ENCODE measurements around the gene REL. TPM values are rescaled to one million over a fixed set of nuclear protein-coding genes. Genes with fewer than 3 reads are reported as not detected.

REL gene
- total RNA-seq, 1 experiment from 2014 or later: 57.0 TPM

DNA sequence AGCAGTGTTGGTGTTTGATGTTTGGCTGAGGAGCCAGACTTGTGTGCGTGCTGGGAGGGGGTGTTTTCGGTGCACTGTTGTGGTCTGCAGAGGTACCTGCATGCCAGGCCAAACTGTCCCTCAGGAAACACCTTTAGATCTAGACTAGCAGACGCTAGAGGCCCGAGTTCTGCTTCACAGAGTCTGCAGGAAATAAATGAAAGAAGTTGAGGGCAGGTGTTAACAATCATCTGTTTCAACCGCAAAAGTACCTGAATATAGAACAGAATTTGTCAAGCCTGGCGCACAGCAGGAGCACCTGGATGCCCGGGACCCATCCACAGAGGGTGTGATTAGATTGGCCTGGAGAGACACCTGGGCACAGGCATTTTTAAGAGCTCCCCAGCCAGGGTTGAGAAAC is 40.5 kb upstream of the REL start:
- no peaks in the 10 kb centered on the region for H3K9me2 ChIP-seq (replicated peaks; ENCODE audit: insufficient read depth, low read length)
- H3K27ac ChIP-seq (ENCODE audit: low read length): peak overlapping the region; percentile 63
- peaks cover 54% of the 10 kb centered on the region for H3K4me1 ChIP-seq (ENCODE audit: low read length)
- H3K79me2 ChIP-seq (ENCODE audit: low read length): no peaks in the 10 kb centered on the region
- peak overlapping the region; percentile 36 for H3K4me3 ChIP-seq (ENCODE audit: low read length)
- peak overlapping the region; percentile 16; the same call in 1 of the 2 replicates for H2AFZ ChIP-seq (ENCODE audit: low read length)
- peak overlapping the region; percentile 59 for H3K4me2 ChIP-seq (ENCODE audit: low read depth, low read length, poor library complexity, severe bottlenecking)
- no peaks in the 10 kb centered on the region for H3K9me3 ChIP-seq (ENCODE audit: low read length)
- H3K9ac ChIP-seq (ENCODE audit: low read length): peak overlapping the region; percentile 22; the same call in 1 of the 2 replicates
- no peaks in the 10 kb centered on the region for H4K20me1 ChIP-seq (ENCODE audit: insufficient read depth, low read depth, low read length)
- DNase-seq: peak; percentile 80
- no peaks in the 10 kb centered on the region for H3K36me3 ChIP-seq (ENCODE audit: insufficient read depth, low read length)
- H3K27me3 ChIP-seq (ENCODE audit: low read length): no peaks in the 10 kb centered on the region

- Histone ChIP-seq H3K79me2 (ENCODE audit: low read length) (no peaks in the 10 kb centered on the region), H3K27me3 (ENCODE audit: low read length) (no peaks in the 10 kb centered on the region), H3K9me3 (ENCODE audit: low read length) (no peaks in the 10 kb centered on the region), H4K20me1 (ENCODE audit: insufficient read depth, low read depth, low read length) (no peaks in the 10 kb centered on the region), H2AFZ (ENCODE audit: low read length) (peak overlapping the region; percentile 57), H3K27ac (ENCODE audit: low read length) (no peak overlapping the region), H3K36me3 (ENCODE audit: insufficient read depth, low read length) (no peaks in the 10 kb centered on the region), H3K9ac (ENCODE audit: low read length) (no peak overlapping the region), H3K4me2 (ENCODE audit: low read depth, low read length, poor library complexity, severe bottlenecking) (peak overlapping the region; percentile 22), H3K4me3 (ENCODE audit: low read length) (no peak overlapping the region), H3K9me2 (replicated peaks; ENCODE audit: insufficient read depth, low read length) (no peaks in the 10 kb centered on the region), H3K4me1 (ENCODE audit: low read length) (peaks cover 51% of the 10 kb centered on the region)
- DNase-seq: no peak
Measured at GRCh38 chr2:60843006-60843405, 38.4 kb upstream of the REL start.

GRCh38 chr2:60844105-60844504 is 37.3 kb upstream of the REL start:
- Histone ChIP-seq H3K9ac (ENCODE audit: low read length) (no peak overlapping the region), H3K36me3 (ENCODE audit: insufficient read depth, low read length) (no peaks in the 10 kb centered on the region), H4K20me1 (ENCODE audit: insufficient read depth, low read depth, low read length) (no peaks in the 10 kb centered on the region), H3K4me2 (ENCODE audit: low read depth, low read length, poor library complexity, severe bottlenecking) (no peak overlapping the region), H3K9me2 (replicated peaks; ENCODE audit: insufficient read depth, low read length) (no peaks in the 10 kb centered on the region), H3K27me3 (ENCODE audit: low read length) (no peaks in the 10 kb centered on the region), H3K9me3 (ENCODE audit: low read length) (no peaks in the 10 kb centered on the region), H3K79me2 (ENCODE audit: low read length) (no peaks in the 10 kb centered on the region), H3K27ac (ENCODE audit: low read length) (no peak overlapping the region), H2AFZ (ENCODE audit: low read length) (no peak overlapping the region; the same call in 1 of the 2 replicates), H3K4me3 (ENCODE audit: low read length) (no peak overlapping the region), H3K4me1 (ENCODE audit: low read length) (peaks cover 50% of the 10 kb centered on the region)
- DNase-seq: no peak

- Histone ChIP-seq H3K9me3 (ENCODE audit: low read length) (no peaks in the 10 kb centered on the region), H4K20me1 (ENCODE audit: insufficient read depth, low read depth, low read length) (no peaks in the 10 kb centered on the region), H2AFZ (ENCODE audit: low read length) (no peak overlapping the region), H3K27me3 (ENCODE audit: low read length) (no peaks in the 10 kb centered on the region), H3K9me2 (replicated peaks; ENCODE audit: insufficient read depth, low read length) (no peaks in the 10 kb centered on the region), H3K36me3 (ENCODE audit: insufficient read depth, low read length) (no peaks in the 10 kb centered on the region), H3K4me2 (ENCODE audit: low read depth, low read length, poor library complexity, severe bottlenecking) (no peak overlapping the region), H3K27ac (ENCODE audit: low read length) (no peak overlapping the region), H3K9ac (ENCODE audit: low read length) (no peak overlapping the region), H3K4me1 (ENCODE audit: low read length) (peaks cover 13% of the 10 kb centered on the region), H3K79me2 (ENCODE audit: low read length) (no peaks in the 10 kb centered on the region), H3K4me3 (ENCODE audit: low read length) (no peak overlapping the region)
- no peak for DNase-seq
Measured at GRCh38 chr2:60847854-60848253, 33.5 kb upstream of the REL start.

DNA sequence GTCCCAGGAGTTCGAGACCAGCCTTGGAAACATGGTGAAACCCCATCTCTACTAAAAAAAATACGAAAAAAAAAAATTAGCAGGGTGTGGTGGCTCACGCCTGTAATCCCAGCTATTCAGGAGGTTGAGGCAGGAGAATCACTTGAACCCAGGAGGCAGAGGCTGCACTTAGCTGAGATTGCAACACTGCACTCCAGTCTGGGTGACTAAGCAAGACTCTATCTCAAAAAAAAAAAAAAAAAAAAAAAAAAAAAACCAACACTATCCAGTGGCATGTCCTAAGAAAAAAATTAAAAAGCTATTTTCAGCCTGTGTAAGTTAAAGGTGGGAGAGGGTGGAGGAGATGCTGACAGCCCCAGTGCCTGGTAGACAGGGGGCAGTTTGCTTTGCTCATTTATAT is 32.2 kb upstream of the REL start:
- no peak overlapping the region for H3K4me3 ChIP-seq (ENCODE audit: low read length)
- H3K4me1 ChIP-seq (ENCODE audit: low read length): no peaks in the 10 kb centered on the region
- no peaks in the 10 kb centered on the region for H3K9me3 ChIP-seq (ENCODE audit: low read length)
- no peak for DNase-seq
- no peak overlapping the region for H3K4me2 ChIP-seq (ENCODE audit: low read depth, low read length, poor library complexity, severe bottlenecking)
- no peak overlapping the region for H3K9ac ChIP-seq (ENCODE audit: low read length)
- H3K79me2 ChIP-seq (ENCODE audit: low read length): no peaks in the 10 kb centered on the region
- no peaks in the 10 kb centered on the region for H3K9me2 ChIP-seq (replicated peaks; ENCODE audit: insufficient read depth, low read length)
- no peak overlapping the region for H2AFZ ChIP-seq (ENCODE audit: low read length)
- H4K20me1 ChIP-seq (ENCODE audit: insufficient read depth, low read depth, low read length): no peaks in the 10 kb centered on the region
- no peaks in the 10 kb centered on the region for H3K27me3 ChIP-seq (ENCODE audit: low read length)
- H3K27ac ChIP-seq (ENCODE audit: low read length): no peak overlapping the region
- no peaks in the 10 kb centered on the region for H3K36me3 ChIP-seq (ENCODE audit: insufficient read depth, low read length)

- Histone ChIP-seq H4K20me1 (ENCODE audit: insufficient read depth, low read depth, low read length) (no peaks in the 10 kb centered on the region), H3K27ac (ENCODE audit: low read length) (no peak overlapping the region), H3K27me3 (ENCODE audit: low read length) (no peaks in the 10 kb centered on the region), H3K9me3 (ENCODE audit: low read length) (no peaks in the 10 kb centered on the region), H3K9ac (ENCODE audit: low read length) (no peak overlapping the region), H3K36me3 (ENCODE audit: insufficient read depth, low read length) (no peaks in the 10 kb centered on the region), H3K4me1 (ENCODE audit: low read length) (no peaks in the 10 kb centered on the region), H3K4me2 (ENCODE audit: low read depth, low read length, poor library complexity, severe bottlenecking) (no peak overlapping the region), H3K79me2 (ENCODE audit: low read length) (no peaks in the 10 kb centered on the region), H3K4me3 (ENCODE audit: low read length) (no peak overlapping the region), H2AFZ (ENCODE audit: low read length) (no peak overlapping the region), H3K9me2 (replicated peaks; ENCODE audit: insufficient read depth, low read length) (no peaks in the 10 kb centered on the region)
- no peak for DNase-seq
Measured at GRCh38 chr2:60852282-60852860, 29.0 kb upstream of the REL start.

- no peaks in the 10 kb centered on the region for H3K36me3 ChIP-seq (ENCODE audit: insufficient read depth, low read length)
- no peaks in the 10 kb centered on the region for H3K9me3 ChIP-seq (ENCODE audit: low read length)
- no peaks in the 10 kb centered on the region for H3K27me3 ChIP-seq (ENCODE audit: low read length)
- DNase-seq: no peak
- no peaks in the 10 kb centered on the region for H3K9me2 ChIP-seq (replicated peaks; ENCODE audit: insufficient read depth, low read length)
- H3K9ac ChIP-seq (ENCODE audit: low read length): no peak overlapping the region
- H3K4me1 ChIP-seq (ENCODE audit: low read length): no peaks in the 10 kb centered on the region
- H3K79me2 ChIP-seq (ENCODE audit: low read length): no peaks in the 10 kb centered on the region
- H3K27ac ChIP-seq (ENCODE audit: low read length): no peak overlapping the region
- H2AFZ ChIP-seq (ENCODE audit: low read length): no peak overlapping the region
- H4K20me1 ChIP-seq (ENCODE audit: insufficient read depth, low read depth, low read length): no peaks in the 10 kb centered on the region
- no peak overlapping the region for H3K4me2 ChIP-seq (ENCODE audit: low read depth, low read length, poor library complexity, severe bottlenecking)
- no peak overlapping the region for H3K4me3 ChIP-seq (ENCODE audit: low read length)
Measured at GRCh38 chr2:60853531-60853930, 27.8 kb upstream of the REL start.

DNA sequence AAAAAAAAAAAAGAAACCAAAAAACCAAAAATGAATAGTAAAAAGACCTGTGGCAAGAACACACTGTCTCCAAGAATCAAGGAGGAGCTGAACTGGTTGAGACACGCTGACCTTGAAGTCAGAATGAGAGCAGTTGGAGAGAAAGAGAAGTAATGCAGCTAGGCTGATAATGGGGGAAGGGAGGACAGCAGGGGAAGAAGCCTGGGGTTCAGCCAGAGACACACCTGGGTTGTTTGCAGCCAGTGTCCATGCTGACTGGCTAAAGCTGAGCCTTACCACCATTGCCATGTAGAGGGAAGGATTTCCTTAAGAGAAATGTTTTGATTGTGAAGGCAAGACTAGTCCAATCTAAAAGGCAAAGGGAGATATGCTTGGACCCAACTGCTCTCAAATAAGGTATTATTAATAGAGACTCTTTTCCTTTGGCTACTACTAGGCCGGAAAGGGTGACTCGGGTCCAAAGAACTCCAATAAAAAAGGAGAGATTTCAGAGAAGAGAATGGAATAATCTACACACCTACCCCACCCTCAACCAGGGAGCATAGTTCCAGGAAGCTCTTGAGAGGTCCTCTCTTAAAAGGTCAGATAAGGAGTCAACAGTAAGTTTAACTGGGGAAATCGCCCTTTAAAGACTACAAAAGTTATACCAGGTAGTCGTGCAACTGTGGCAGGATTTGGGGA is 25.2 kb upstream of the REL start:
- no peaks in the 10 kb centered on the region for H3K9me2 ChIP-seq (replicated peaks; ENCODE audit: insufficient read depth, low read length)
- no peaks in the 10 kb centered on the region for H3K36me3 ChIP-seq (ENCODE audit: insufficient read depth, low read length)

More for the DNA sequence above, 25.2 kb upstream of the REL start:
- H3K9me3 ChIP-seq (ENCODE audit: low read length): no peaks in the 10 kb centered on the region
- H3K27me3 ChIP-seq (ENCODE audit: low read length): no peaks in the 10 kb centered on the region
- no peaks in the 10 kb centered on the region for H3K4me1 ChIP-seq (ENCODE audit: low read length)
- no peak overlapping the region for H3K4me2 ChIP-seq (ENCODE audit: low read depth, low read length, poor library complexity, severe bottlenecking)
- no peaks in the 10 kb centered on the region for H3K79me2 ChIP-seq (ENCODE audit: low read length)
- no peaks in the 10 kb centered on the region for H4K20me1 ChIP-seq (ENCODE audit: insufficient read depth, low read depth, low read length)
- no peak overlapping the region for H3K4me3 ChIP-seq (ENCODE audit: low read length)
- no peak overlapping the region for H3K9ac ChIP-seq (ENCODE audit: low read length)
- no peak overlapping the region for H2AFZ ChIP-seq (ENCODE audit: low read length)
- no peak for DNase-seq
- H3K27ac ChIP-seq (ENCODE audit: low read length): no peak overlapping the region
